GM13977 (cell line): ENCODE data around the gene LTBR.

ENCODE experiments used
- DNase-seq: peaks from one replicate; pipeline ENCODE4 v3.0.0; 2012; ENCODE audit warnings: low spot score
- in situ Hi-C: fragments of 300-500 bp; cut with MboI; formaldehyde crosslinking; loops from one replicate; pipeline ENCODE4 v1.12.0; 2022; ENCODE audit warnings: low sequenced_read_pairs, low pct_unique_long_range_greater_than_20kb, mixed read lengths, inconsistent platforms; ENCODE audit not compliant: unreplicated experiment
- TF ChIP-seq, protein P1 (sequence below): IDR thresholded peaks from 2 replicates; pipeline ENCODE4 v1.5.1; 2012; ENCODE audit warnings: mild to moderate bottlenecking, control low read depth; ENCODE audit not compliant: insufficient read depth; ENCODE audit errors: extremely low read depth, missing control alignments

Gene LTBR

DNA sequence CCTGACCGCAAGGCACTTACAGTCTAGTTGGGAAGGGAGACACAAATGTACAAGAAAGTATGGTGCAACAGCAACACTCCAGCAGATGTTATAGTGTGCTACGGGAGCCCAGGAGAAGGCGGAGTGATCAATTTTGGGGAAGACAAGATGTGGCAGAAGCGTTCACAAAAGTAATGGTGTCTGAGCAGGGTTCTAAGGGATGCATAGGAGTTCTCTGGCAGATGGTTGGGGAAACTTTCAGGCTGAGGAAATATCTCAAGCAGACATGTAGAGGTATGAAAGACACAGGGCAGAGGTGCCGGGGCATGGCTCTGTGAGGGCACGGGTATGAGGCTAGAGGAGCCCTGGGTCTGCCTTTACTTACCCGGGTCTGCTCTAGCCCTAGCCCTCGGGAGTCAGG lies 37.0 kb upstream of the LTBR start:
- no peak for DNase-seq
- TF ChIP-seq, protein P1, sequence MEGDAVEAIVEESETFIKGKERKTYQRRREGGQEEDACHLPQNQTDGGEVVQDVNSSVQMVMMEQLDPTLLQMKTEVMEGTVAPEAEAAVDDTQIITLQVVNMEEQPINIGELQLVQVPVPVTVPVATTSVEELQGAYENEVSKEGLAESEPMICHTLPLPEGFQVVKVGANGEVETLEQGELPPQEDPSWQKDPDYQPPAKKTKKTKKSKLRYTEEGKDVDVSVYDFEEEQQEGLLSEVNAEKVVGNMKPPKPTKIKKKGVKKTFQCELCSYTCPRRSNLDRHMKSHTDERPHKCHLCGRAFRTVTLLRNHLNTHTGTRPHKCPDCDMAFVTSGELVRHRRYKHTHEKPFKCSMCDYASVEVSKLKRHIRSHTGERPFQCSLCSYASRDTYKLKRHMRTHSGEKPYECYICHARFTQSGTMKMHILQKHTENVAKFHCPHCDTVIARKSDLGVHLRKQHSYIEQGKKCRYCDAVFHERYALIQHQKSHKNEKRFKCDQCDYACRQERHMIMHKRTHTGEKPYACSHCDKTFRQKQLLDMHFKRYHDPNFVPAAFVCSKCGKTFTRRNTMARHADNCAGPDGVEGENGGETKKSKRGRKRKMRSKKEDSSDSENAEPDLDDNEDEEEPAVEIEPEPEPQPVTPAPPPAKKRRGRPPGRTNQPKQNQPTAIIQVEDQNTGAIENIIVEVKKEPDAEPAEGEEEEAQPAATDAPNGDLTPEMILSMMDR: no peak
- in situ Hi-C loops: no loop called here

DNA sequence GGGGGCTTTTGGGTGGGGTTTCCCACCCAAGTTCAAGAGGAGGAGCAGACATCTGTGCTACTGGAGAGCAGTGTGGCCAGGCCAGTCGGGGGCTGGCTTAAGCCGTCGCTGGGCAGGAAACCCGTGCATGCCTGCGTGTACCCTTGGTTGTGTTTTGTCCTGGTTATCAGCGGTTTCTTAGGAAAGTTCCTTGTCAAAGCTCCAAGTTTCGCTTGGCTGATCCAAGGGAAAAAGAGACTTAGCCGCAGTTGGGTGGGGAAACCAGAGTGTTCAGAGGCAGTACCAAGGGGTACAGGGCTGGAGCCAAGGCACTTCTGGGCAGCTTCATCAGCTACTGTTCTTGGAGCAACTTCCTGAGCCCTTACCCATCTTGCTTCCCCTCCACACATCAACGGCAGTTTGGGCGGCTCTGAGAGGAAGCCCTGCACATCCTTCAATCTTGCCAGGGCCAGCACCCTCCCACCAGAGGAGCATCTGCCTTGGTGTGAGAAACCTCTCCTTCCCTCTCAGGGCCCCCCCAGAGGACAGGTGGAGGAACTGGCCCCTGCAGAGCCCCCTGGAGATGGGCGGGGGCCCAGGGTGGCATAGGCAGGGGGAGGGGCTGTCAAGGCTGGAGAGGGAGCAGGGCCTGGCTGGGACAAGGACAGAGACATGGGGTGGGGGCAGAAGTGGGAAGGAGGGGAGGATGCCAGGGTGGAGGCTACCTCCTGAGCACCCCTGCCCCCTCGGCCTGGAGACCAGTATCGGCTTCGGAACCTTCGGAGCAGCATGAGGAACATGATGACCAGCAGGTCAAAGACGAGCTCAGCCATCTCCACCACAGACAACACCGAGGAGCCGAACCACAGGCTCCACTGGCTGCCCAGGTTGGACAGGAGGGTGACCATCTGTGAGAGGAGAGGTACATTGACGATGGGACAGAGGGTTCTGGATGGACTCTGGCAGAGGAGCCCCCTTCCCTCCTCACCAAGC lies 36.3 kb upstream of the LTBR start:
- in situ Hi-C loops: no loop called here
- DNase-seq: no peak
- TF ChIP-seq, protein P1: no peak

DNA sequence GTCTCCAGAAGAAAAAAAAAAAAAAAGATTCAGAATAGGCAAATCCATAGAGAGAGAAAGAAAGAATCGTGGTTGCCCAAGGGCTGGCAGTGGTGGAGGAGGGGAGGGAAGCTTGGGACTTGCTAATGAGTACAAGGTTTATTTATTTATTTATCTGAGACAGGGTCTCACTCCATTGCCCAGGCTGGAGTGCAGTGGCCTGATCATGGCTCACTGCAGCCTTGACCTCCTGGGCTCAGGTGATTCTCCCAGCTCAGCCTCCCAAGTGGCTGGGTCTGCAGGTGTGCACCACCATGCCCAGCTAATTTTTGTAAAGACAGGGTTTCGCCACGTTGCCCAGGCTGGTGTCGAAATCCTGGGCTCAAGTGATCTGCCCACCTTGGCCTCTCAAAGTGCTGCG lies 32.3 kb upstream of the LTBR start:
- TF ChIP-seq, protein P1: no peak
- in situ Hi-C loops: no loop called here
- DNase-seq: no peak

DNA sequence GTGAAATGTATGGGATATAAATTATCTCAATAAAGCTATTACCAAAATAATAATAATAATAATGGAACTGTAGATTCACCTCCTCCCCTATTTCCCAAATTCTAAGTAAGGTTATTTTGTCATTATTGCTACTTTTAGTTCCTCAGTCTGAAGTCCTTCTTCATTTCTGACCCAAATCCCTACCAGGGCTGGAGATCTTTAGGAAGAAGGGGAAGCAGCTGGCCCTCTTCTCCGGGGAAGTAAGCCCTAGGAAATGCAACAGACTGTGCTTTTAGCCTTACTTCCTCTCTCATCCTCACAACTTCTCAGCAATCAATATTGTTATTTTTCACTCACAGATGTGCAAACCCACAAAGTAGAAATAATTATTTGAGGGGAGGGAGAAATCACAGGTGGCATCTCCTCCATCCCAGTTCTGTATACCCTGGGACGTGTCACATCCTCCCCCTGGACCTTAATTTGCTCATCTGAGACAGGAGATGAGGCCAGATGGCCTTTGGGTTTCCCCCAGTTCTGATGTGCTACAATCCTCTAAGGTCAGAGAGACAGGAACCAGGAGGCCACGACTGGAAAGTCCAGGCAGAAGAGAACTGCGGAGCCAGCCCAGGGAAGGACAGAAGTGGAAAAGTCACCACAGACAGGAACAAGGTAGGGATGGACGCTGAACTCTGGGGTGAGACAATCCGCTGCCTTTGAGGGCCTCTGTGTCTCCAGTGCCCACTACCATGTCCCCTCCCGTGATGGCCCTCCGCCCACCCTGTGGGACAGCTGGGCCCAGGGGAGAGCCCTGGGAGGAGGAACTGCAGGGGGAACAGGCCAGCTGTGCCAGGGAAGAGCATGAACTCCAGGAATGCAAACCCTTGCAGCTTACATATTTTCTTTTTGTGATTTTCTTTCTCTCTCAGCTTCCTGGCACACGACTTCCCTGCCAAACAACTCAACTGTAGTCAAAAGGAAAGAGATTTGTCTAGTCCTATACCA lies 31.5 kb upstream of the LTBR start:
- DNase-seq: no peak
- TF ChIP-seq, protein P1: no peak
- in situ Hi-C loops: no loop called here

DNA sequence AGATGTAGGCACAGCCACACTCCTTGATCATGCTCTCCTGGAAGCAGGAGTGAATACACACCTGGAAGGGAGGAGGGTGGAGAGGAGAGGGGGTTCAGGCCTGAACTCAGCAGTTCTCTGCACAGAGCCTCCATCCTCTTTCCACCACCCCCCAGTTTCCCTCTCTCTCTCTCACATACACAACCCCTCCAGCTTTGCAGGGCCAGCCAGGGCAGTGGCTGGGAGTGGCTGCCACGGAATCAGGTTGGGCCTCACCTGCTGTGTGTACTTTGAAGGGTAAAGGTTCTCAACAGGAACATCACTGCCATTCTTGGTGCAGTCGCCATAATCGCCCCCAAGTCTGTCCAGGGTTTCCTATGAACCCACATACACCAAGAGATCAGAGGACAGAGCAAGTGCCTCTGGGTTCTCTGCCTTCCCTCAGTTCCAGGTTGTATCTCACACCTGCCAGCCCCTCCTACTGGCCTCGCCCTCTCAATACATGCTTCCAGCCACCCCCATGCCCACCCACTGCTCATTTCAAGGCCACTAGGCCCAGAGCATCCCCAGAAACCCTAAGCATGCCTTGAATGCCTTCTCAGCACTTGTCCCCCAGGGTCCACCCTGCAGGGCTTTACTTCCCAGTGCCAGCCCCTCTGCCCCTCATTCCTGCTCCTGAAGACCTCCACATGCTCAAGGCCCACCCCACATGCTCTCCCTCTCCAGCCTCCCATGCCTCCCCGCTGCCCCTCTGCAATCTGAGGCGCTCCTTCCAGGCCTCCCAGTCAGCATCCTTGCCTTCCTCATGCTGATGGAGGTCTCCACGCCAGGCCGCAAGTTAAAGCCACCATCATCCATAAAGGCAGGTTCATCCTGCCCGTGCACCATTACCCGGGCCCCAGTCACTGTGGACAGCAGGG lies 29.2 kb upstream of the LTBR start:
- no peak for DNase-seq
- TF ChIP-seq, protein P1: no peak
- in situ Hi-C loops: no loop called here
